GM18909 (cell line): ENCODE measurements around the gene DAPL1.
"Not testable (repeated sequence)": the region's sequence is repeated elsewhere in the genome, so short reads cannot be mapped to it uniquely, and the experiment has no call there.

ENCODE experiments used
- ATAC-seq: cut with Tn5 transposase; IDR thresholded peaks from one replicate; pipeline ENCODE4 v1.9.1; 2021; ENCODE audit warnings: mild to moderate bottlenecking; ENCODE audit not compliant: unreplicated experiment, poor library complexity

DAPL1 gene

DNA sequence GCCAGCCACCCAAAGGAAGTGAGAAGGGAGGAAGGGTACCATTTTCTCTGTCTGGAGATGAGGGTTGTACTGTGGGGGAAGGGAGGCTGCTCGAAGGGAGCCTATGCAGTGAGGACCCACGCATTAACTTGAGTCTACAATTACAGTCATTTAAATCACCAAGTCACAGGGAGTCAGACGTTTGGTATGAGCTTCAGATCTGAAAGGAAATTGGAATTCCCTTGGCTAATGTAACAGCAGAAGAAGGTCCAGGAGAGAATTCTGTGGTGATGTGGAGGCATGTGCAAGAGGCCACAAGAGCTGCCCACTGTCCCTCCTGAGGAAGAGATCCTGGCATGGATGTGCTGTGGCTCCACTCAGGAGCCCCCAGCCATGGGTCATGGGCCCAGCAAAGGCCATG lies 22.5 kb downstream of the DAPL1 start:
- ATAC-seq = no peak

DNA sequence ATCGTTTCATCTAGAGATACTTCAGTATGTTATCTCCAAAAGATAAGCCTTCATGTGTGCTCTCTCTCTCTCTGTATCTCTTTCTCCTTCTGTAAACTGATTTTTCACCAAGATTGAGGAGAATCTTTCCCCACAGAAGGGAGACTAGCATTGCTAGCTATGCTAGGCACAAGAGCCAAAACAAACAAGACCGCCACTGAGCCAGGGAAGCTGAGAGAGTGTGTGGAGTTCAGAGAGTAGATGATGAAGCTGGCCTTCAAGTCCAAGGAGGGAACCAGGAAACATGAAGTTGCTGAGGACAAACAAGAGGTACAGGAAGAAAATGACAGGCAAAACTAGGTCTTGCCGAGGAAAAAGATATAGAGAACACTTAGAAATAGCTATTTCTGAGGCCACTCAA lies 23.4 kb downstream of the DAPL1 start:
- no peak for ATAC-seq

DNA sequence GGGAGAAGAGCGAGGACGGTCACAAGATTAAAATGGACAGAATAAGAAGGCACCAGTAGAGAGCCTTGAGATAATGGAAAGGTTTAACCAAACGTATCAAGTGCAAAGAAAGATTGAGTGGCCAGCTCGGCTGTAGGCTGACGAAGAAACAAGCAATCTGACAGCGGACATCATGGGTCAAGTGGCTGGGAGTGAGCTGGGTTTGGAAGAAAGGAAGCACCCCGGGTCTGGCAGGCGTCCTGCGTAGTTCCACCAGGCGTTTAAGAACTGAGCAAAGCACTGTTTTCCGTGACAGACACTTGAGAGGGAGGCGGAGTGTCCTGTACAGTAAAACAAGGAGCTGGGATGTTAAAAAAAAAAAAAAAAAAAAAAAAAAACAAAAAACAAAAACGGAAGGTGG lies 27.1 kb downstream of the DAPL1 start:
- ATAC-seq = no peak

DNA sequence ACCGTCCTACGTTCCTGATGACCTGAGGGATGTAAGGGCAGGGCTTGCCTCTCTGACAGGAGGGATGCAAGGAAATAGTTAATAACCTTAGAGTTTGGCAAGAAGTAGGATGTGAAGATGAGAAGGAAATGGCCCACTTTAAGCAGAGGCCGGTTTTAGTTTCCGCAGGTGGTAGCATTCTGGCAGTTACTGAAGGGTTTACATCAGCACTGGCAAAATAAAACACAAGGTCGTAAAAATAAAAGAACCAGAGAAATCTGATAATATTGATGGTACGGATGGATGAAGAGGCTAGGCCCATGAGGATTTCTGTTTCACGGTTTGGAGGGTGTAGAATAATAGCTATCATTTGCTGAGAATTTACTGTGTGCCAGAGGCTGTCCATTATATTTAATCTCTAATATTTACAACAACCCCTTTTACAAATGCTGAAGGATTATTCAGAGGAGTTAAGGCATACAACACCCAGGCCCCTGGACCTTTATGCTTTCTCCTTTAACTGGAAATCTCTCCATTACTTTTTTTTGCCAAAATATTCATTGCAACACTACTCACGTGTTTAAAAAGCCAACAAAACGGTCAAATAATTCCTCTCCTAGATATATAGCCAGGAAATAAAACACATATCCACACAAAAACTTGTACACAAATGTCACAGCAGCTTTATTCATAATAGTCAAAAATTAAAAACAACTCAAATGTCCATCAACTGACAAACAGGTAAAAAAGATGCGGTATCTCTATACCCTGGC lies 28.5 kb downstream of the DAPL1 start:
- ATAC-seq = no peak

DNA sequence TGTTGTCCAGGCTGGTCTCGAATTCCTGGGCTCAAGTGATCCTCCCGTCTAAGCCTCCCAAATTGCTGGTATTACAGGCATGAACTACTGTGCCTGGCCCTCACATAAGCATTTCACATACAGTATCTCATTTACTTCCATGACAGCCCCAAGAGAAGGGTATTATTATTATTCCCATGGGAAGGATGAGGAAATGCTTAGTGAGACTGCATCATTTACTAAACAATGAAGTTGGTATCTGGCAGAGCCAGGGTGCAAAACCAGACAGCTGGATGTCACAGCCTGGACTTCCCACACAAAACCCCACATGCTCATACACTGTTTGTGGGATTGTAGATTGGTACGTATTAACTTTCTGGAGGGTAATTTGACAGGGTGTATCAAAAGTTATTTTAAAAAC lies 29.9 kb downstream of the DAPL1 start:
- no peak for ATAC-seq

DNA sequence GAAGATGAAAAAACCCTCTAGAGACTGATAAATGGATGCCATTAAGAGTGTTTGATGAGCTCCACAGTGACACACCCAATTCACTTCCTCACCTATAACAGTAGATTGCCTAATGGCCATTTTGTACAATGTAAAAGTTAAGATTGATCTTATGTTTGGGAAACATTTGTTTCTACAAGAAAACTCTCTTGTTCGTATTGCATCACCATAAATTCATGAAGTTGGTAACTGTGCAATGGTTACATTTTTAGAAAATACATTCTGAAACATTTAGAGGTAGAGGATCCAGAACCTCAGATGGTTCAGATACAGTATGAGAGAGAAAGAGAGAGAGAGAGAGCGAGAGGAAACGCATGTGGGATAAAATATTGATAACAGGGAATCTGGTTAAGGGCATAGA lies 31.8 kb downstream of the DAPL1 start:
- ATAC-seq = no peak

DNA sequence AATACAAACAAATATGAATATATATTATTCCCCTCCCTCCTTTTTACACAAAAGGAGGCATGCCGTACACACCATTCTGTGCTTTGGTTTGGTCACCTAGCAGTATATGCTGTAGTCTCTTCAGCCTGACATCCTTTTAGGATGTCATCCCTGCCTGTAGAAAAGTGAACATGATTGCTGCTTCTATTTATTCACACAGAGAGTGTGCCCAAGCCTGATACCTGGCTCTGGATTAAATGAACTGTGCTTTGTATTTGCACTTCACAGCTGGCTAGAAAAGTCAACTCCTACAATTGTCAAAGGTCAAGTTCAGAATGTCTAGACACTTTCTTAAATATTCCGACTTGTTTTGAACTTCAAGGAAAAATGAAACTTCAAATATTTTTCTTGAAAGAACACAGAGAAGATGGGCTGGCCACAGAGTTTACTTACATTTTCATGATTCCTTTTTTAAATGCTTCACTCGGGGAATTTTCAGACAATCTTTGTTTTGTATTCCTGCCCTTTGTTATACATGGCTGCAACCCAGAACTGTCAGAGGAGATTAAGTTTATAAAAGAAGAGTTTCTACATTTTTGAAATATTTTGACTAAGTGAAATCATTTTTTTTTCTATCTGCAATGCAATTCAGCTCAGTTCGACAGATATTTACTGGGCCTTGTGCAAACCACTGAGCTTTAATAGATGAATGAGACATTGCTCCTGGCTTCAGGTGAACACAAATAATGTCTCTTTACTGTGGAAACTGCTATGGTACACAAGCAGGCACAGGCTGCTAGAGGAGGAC lies 33.5 kb downstream of the DAPL1 start:
- ATAC-seq = no peak

DNA sequence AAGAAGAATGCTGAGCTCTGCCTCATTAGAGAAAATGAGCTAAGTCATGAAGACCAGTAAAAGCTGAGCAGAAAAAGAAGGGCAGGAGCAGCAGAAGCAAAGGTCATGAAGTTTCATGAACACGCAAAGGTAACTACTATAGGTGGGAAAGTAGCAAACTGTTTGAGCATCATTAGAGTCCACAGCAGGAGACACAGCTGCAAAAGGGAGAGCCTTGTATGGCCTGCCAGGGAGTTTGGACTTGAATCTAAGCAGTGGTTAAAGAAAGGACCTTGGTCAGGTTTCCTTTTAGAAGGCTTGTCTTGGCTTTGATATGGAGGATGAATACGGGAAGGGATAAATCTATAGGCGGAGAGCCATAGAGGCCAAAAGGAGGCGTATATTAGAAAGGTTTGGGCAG lies 34.0 kb downstream of the DAPL1 start:
- ATAC-seq = no peak

DNA sequence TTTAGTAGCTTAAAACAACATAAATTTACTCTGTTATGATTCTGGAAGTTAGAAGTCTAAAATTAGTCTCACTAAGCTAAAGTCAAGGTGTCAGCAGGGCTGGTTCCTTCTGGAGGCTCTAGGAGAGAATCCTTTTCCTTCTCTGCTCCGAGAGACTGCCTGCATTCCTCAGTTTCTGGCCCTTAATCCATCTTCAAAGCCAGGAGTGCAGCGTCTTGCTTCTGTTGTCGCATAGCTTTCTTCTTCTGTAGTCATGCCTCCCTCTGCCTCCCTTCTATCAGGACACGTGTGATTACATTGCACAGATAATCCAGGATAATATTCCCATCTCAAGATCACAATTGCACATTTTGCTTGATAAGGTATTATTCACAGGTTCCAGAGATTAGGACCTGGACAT lies 35.1 kb downstream of the DAPL1 start:
- ATAC-seq = no peak

DNA sequence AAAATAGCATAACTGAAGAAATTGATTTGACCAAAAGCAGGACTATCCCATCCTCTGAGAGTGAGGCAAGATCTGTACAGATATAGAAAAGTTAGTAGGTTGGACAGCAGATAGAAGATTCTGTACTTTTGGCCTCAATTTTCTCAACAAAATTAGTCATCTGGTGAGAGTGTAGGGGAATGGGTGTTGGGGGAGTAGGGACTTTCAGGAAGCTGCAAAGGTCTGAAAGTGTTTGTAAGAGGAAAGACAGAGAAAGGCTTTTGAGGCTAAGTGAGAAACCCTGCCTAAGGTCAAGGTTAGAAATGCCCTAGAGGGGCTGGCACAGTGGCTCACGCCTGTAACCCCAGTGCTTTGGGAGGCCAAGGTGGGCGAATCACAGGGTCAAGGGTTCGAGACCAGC lies 40.3 kb downstream of the DAPL1 start:
- no peak for ATAC-seq

DNA sequence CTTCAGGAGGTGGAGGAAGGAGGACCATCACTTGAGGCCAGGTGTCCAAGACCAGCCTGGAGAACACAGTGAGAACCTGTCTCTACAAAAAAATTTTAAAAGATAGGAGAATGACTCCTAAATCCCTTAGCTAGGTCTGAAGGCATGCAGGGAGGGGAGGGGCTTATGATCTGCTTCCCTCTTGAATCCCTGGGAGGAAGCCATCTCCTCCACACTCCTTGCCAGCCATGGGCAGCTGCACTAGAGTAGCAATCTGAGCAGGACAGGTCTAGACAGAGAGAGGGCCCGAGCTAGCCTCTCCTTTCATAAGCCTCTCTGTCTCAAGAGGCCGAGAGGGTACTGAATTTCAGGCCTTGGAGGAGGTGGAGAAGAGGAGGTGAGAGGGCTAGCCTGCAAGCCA lies 42.5 kb downstream of the DAPL1 start:
- no peak for ATAC-seq

DNA sequence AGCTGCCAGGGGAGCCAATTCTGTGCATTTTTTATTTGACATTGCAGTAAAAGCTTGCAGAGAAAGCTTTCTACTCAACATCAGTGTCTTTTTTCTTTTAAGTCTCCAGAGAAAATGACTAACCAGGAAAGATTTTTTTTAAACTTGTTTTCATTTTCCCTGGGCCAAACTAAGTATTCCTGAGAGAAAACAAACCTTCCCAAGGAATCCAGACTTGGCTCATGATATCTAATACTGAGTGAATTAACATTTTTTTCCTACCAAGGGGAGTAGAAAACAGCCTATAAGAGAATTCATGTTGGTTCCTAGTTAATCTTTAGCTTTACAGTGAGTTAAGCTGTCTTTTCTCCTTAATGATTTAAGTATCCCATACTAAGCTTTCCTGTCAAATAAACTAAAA lies 46.7 kb downstream of the DAPL1 start:
- ATAC-seq = no peak

DNA sequence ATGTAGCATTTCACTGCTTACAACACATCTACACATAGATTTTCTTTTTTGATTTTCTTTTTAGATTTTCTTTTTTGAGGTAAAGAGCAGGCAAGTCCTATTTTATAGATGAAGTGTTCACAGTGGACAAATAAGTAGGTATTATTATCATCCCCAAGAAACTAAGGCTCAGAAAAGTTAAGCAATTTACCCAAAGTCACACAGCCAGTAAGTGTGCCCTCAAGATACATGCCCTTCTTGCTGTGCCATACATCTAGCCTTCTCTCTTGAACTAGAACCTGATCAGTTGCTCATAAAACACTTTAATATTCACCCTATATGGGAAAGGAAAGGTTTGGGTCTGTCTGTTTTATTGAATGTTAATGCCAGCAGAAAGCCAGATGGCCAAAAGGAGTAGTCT lies 50.3 kb downstream of the DAPL1 start:
- no peak for ATAC-seq

DNA sequence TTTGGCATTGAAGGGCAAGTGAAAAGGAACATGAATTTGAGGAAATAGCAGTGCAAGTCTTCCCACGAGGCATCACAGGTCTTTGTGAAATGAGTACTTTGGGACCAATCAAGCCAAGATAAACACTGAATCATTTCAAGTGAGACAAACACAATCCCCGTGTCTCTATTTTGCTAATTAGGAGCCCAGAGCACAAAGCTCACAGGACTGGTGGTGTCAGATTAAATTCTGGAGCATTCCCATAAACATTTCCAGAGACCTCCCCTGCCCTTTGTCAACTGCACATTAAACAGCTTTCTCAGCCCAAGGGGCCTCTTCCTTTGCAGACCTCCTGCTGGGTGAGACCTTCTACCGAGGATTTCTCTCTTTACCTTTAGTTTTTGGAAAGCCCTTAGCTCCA lies 50.7 kb downstream of the DAPL1 start:
- no peak for ATAC-seq

DNA sequence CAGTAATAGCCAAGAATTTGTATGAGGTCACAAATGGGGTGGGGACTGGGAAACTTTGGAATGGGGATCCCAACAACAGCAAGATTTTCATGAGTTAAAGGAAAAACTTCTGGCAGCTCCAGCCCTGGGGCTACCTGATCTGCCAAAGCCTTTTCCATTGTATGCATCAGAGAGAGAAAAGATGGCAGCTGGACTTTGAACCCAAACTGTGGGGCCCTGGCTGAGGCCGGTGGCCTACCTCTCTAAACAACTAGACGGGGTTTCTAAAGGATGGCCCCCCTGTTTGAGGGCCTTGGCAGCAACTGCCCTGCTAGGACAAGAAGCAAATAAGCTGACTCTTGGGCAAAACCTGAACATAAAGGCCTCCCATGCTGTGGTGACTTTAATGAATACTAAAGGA lies 52.4 kb downstream of the DAPL1 start:
- not testable (repeated sequence) for ATAC-seq

DNA sequence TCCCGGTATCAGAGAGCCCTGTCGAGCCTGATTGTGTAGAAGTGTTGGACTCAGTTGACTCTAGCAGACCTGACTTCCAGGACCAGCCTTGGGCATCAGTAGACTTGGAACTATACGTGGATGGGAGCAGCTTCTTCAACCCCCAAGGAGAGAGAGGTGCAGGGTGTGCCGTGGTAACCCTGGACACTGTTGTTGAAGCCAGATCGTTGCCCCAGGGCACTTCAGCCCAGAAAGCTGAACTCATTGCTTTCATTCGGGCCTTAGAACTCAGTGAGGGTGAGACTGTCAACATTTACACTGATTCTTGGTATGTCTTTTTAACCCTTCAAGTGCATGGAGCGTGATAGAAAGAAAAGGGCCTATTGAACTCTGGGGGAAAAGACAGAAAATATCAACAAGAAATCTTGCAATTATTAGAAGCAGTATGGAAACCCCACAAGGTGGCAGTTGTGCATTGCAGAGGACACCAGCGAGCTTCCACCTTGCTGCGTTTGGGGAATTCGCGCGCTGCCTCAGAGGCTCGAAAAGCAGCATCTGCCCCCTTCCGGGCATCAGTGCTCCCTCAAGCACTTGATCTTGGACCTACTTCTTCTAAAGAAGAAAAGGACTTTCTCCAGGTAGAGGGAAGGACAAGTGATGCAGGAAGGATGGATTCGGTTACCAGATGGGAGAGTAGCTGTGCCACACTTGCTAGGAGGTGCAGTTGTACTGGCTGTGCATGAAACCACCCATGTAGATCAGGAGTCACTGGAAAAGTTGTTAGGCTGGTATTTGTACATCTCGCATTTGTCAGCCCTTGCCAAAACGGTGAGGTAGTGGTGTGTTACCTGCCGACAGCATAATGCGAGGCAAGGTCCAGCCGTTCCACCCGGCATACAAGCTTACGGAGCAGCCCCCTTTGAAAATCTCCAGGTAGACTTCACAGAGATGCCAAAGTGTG lies 53.2 kb downstream of the DAPL1 start:
- ATAC-seq = not testable (repeated sequence)

DNA sequence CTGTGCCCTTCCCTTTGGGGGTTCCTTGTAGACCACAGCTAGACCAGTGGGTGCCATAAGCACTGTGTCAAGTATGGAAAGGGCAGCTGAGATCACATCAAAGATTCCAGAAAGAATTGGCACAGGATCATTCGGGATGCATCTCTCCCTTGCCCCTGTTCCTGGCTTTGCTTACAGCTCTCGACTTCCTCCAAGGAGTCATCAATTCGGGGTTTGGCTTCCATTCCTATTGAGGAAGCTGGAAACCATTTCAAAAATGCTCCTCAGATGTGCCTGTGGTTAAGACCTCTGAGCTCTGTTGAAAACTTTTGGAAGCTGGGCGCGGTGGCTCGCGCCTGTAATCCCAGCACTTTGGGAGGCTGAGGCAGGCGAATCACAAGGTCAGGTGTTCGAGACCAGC lies 65.1 kb downstream of the DAPL1 start:
- ATAC-seq = not testable (repeated sequence)

DNA sequence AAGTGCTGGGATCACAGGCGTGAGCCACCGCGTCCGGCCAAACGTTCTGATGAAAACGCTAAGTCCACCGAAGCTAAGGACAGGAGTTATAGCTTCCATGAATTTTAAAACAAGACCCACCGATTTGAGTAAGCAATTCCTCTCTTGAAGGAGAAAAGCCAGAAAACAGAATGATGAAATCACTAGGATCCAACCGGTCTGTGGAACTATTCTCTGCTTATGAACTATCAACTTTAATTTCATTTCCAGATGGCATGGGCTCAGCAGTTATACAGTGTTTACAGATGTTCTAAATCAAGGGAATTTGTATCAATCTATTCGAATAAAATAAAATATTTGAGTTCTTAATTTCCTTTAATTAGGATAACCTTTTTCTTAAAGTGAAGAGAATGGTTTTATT lies 66.5 kb downstream of the DAPL1 start:
- ATAC-seq = not testable (repeated sequence)

DNA sequence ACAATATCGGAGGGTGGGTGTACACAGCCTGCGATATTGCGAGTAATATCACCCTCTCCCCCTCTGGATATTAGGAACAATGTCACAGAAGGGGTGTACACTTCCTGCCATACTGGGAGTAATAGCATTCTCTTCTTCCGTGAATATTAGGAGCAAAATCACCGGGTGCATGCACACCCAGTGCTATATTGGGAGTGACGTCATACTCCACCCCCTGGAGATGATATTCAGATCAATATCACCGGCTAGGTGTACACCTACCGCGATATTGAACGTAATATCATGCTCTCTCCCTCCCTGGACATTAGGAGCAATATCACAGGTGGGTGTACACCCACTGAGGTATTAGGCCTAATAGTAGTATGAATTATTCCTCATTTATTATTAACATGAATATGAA lies 70.4 kb downstream of the DAPL1 start:
- not testable (repeated sequence) for ATAC-seq
